Liver (tissue), 9 donors: ENCODE results near the gene PLXND1. TPM values are rescaled to one million over a fixed set of nuclear protein-coding genes. Genes with fewer than 3 reads are reported as not detected.

Source experiments
- DNase-seq: peaks from one replicate; pipeline ENCODE4 v3.0.0-alpha.2; 2017; ENCODE audit warnings: low spot score
- H3K27ac ChIP-seq, 2 donors: one replicate each; pipeline ENCODE4 v1.7.0; 2013; ENCODE audit warnings: inconsistent platforms in 2 of 2, low read length in 2 of 2, control low read depth in 1 of 2, low read depth in 1 of 2, mild to moderate bottlenecking in 1 of 2
- H3K27me3 ChIP-seq, 4 donors: one replicate each; pipeline versions ENCODE4 v1.6.1 to v1.7.0; 2013; ENCODE audit warnings: low read length in 3 of 4, inconsistent platforms in 1 of 4, mild to moderate bottlenecking in 1 of 4, moderate library complexity in 1 of 4; ENCODE audit not compliant: control insufficient read depth in 4 of 4, insufficient read depth in 4 of 4
- H3K36me3 ChIP-seq, 4 donors: one replicate each; pipeline versions ENCODE4 v1.6.1 to v1.7.0; 2013; ENCODE audit warnings: low read length in 3 of 4, mild to moderate bottlenecking in 3 of 4, low read depth in 1 of 4, moderate library complexity in 1 of 4; ENCODE audit not compliant: control insufficient read depth in 4 of 4, insufficient read depth in 3 of 4
- H3K4me1 ChIP-seq, 4 donors: one replicate each; pipeline versions ENCODE4 v1.6.1 to v1.7.0; 2013; ENCODE audit warnings: low read length in 3 of 4, mild to moderate bottlenecking in 3 of 4, moderate library complexity in 1 of 4; ENCODE audit not compliant: control insufficient read depth in 4 of 4, insufficient read depth in 4 of 4
- H3K4me3 ChIP-seq, 3 donors: one replicate each; pipeline versions ENCODE4 v1.6.1 to v1.7.0; 2013; ENCODE audit warnings: low read length in 3 of 3, control low read depth in 1 of 3, low read depth in 1 of 3, mild to moderate bottlenecking in 1 of 3
- H3K9ac ChIP-seq, 2 donors: one replicate each; pipeline ENCODE4 v1.7.0; 2013; ENCODE audit warnings: low read length in 2 of 2, mild to moderate bottlenecking in 2 of 2, moderate library complexity in 2 of 2, control low read depth in 1 of 2, low read depth in 1 of 2
- H3K9me3 ChIP-seq, 4 donors: one replicate each; pipeline versions ENCODE4 v1.6.1 to v1.7.0; 2013; ENCODE audit warnings: low read length in 3 of 4; ENCODE audit not compliant: control insufficient read depth in 4 of 4
- EGR1 ChIP-seq, 2 donors: IDR thresholded peaks; 2 replicates each; pipeline ENCODE4 v1.6.1; 2016 to 2018; ENCODE audit warnings: antibody characterized with exemption in 2 of 2, low read depth in 2 of 2
- FOXA1 ChIP-seq: IDR thresholded peaks from 2 replicates; pipeline ENCODE4 v1.6.1; 2016; ENCODE audit warnings: antibody characterized with exemption
- GABPA ChIP-seq, 2 donors: IDR thresholded peaks in 1 of 2; conservative IDR thresholded peaks in 1 of 2; 2 replicates each; pipeline ENCODE4 v1.6.1; 2016; ENCODE audit warnings: antibody characterized with exemption in 2 of 2, mild to moderate bottlenecking in 1 of 2, moderate library complexity in 1 of 2
- HNF4G ChIP-seq: IDR thresholded peaks from 2 replicates; pipeline ENCODE4 v1.6.1; 2016; ENCODE audit warnings: antibody characterized with exemption
- JUND ChIP-seq, 2 donors: IDR thresholded peaks; 2 replicates each; pipeline ENCODE4 v1.6.1; 2016; ENCODE audit warnings: antibody characterized with exemption in 2 of 2
- RAD21 ChIP-seq, 2 donors: IDR thresholded peaks; 2 replicates each; pipeline ENCODE4 v1.6.1; 2016; ENCODE audit warnings: antibody characterized with exemption in 2 of 2, mild to moderate bottlenecking in 2 of 2
- RXRA ChIP-seq, 2 donors: IDR thresholded peaks; 2 replicates each; pipeline ENCODE4 v1.6.1; 2017 to 2018; ENCODE audit warnings: antibody characterized with exemption in 2 of 2, mild to moderate bottlenecking in 1 of 2
- SP1 ChIP-seq: IDR thresholded peaks from 2 replicates; pipeline ENCODE4 v1.6.1; 2018; ENCODE audit warnings: antibody characterized with exemption, mild to moderate bottlenecking
- YY1 ChIP-seq: IDR thresholded peaks from 2 replicates; pipeline ENCODE4 v1.6.1; 2016; ENCODE audit warnings: antibody characterized with exemption, mild to moderate bottlenecking
- WGBS: extraction: QIAGEN DNeasy Blood & Tissue Kit; methylation state at CpG from one replicate; pipeline ENCODE4 v1.1.7; 2013; 5-methylcytosine and 5-hydroxymethylcytosine counted together
- polyA plus RNA-seq, 2 donors: library from polyadenylated mRNA; stranded (reverse) in 1 of 2; unstranded in 1 of 2; fragments of 200-250 nt in 1 of 2; fragments of >200 nt in 1 of 2; fragmentation: Nextera tagmentation in 1 of 2; extraction: Ambion mirVana in 1 of 2; gene quantifications; one replicate each; pipeline versions ENCODE4 v1.2.1 to v1.2.3, GENCODE V29; 2013 to 2015
- total RNA-seq, 2 donors: library from RNA; depleted of rRNA; stranded (reverse); fragments of >200 nt; gene quantifications; one replicate each; pipeline ENCODE4 v1.2.3, GENCODE V29; 2014
- TF ChIP-seq, protein P1 (sequence below): fragments of 150-350 bp; IDR thresholded peaks from 2 replicates; pipeline ENCODE4 v1.5.1; 2017; ENCODE audit warnings: improper control_type of control experiment, low read depth, low read length; ENCODE audit not compliant: missing input control
- TF ChIP-seq, protein P2 (sequence below): IDR thresholded peaks from 2 replicates; pipeline ENCODE4 v1.6.1; 2016; ENCODE audit warnings: antibody characterized with exemption
- TF ChIP-seq, protein P3 (sequence below): IDR thresholded peaks from 2 replicates; pipeline ENCODE4 v1.6.1; 2016; ENCODE audit warnings: antibody characterized with exemption
- TF ChIP-seq, protein P4 (sequence below): IDR thresholded peaks from 2 replicates; pipeline ENCODE4 v1.6.1; 2016; ENCODE audit warnings: antibody characterized with exemption, mild to moderate bottlenecking
- donor health status: healthy.
- donor health status: healthy.
- donor health status: healthy.
- donor health status: healthy.
- donor health status: healthy.

The PLXND1 gene
- total and polyA plus RNA-seq, 4 donors = 10.4 to 50.2 (median 32.8) TPM

DNA sequence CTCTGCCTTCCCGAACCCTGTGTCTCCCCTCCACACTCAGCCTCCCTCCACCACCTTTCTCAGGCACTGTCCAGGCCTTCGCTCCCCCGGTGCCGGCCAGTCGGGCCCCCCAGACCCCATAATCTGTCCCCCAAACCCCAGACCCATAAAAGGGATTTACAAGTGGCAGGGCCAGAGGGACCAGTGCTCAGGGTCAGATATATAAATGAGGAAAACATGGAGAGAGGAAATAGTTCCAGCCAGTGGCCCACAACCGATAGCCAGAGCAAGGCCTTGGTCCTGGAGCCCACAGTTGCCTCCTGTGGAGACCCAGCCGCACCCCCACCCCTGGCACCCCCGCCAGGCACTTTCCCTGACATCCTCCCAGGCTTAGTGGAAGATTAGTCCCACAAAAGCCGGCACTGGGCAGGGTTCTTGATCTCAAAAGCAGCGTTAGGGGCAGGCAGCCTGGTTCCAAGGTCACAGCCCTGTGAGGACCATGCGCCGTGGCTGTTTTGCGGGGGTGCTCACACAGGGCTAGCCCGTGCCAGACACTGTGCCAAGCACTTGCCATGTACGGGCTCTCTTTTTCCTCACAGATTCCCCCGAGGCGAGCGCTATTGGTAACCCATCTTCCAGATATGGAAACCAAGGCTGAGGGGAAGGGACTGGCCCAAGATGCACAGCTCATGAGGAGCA, 1.1 kb upstream of the PLXND1 start:
- 60% methylated on average over 18 of the region's 18 CpGs for WGBS
- no peaks in the 10 kb centered on the region for H3K27me3 ChIP-seq
- H3K4me3 ChIP-seq = peak overlapping the region; percentile 18 to 63 (median 53)
- H3K36me3 ChIP-seq = no peaks in the 10 kb centered on the region
- no peaks in the 10 kb centered on the region for H3K9me3 ChIP-seq
- H3K4me1 ChIP-seq = peaks cover 3 to 30% (median 11%) of the 10 kb centered on the region in 4 donors
- peak overlapping the region in 1 of 2 donors; percentile 69 for H3K9ac ChIP-seq
- no peak for DNase-seq
- peak overlapping the region; percentile 75 to 79 for H3K27ac ChIP-seq
- TF ChIP-seq, protein P1, sequence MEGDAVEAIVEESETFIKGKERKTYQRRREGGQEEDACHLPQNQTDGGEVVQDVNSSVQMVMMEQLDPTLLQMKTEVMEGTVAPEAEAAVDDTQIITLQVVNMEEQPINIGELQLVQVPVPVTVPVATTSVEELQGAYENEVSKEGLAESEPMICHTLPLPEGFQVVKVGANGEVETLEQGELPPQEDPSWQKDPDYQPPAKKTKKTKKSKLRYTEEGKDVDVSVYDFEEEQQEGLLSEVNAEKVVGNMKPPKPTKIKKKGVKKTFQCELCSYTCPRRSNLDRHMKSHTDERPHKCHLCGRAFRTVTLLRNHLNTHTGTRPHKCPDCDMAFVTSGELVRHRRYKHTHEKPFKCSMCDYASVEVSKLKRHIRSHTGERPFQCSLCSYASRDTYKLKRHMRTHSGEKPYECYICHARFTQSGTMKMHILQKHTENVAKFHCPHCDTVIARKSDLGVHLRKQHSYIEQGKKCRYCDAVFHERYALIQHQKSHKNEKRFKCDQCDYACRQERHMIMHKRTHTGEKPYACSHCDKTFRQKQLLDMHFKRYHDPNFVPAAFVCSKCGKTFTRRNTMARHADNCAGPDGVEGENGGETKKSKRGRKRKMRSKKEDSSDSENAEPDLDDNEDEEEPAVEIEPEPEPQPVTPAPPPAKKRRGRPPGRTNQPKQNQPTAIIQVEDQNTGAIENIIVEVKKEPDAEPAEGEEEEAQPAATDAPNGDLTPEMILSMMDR = no peak
- TF ChIP-seq, protein P2, sequence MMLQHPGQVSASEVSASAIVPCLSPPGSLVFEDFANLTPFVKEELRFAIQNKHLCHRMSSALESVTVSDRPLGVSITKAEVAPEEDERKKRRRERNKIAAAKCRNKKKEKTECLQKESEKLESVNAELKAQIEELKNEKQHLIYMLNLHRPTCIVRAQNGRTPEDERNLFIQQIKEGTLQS = no peak

DNA sequence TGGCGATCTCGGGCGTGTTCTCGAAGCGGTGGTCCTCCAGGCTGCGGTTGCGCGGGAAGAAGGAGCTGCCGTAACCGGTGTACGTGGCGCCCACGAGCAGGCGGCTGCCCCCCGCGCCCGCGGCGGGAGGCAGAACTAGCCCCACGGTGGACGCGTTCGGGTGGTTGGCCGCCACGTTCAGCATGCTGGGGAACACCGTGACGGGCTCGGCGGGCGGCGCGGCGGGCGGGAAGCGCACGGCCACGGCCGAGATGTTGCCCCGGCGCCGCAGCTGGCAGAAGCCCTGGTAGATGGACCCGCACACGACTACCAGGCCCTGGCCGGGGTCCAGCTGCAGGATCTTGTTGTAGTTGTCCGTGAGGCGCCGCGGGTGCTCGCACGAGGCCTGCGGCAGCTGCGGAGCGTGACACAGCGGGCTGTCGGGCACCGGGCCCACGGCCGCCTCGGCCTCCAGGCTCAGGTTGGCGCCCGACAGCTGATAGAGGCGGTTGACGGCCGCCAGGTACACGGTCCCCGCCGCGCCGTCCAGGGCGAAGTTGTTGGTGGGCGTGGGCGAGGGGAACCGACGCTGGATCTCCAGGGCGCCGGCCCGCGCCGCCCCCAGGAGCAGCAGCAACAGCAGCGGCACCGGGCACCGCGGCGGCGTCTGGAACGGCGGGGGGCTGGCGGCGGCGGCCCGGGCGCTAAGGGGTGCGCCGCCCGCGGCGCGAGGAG, 397 bp downstream of the PLXND1 start:
- Histone ChIP-seq H3K4me1 (peaks cover 1 to 38% (median 13%) of the 10 kb centered on the region in 4 donors), H3K9me3 (no peaks in the 10 kb centered on the region), H3K27ac (peak overlapping the region; percentile 67 to 76), H3K27me3 (no peaks in the 10 kb centered on the region), H3K36me3 (no peaks in the 10 kb centered on the region), H3K4me3 (peak overlapping the region in 2 of 3 donors; percentile 45 to 63), H3K9ac (no peak overlapping the region)
- no peak for DNase-seq
- 3% methylated on average over 98 of the region's 98 CpGs for WGBS
- TF ChIP-seq, protein P2 = no peak
- TF ChIP-seq SP1 = no peak
- TF ChIP-seq HNF4G = no peak
- TF ChIP-seq, protein P1 = no peak
- TF ChIP-seq YY1 = no peak
- TF ChIP-seq JUND (IDR thresholded peaks at IDR 0.05) = no peak
- TF ChIP-seq, protein P3, sequence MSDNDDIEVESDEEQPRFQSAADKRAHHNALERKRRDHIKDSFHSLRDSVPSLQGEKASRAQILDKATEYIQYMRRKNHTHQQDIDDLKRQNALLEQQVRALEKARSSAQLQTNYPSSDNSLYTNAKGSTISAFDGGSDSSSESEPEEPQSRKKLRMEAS = no peak
- TF ChIP-seq, protein P4, sequence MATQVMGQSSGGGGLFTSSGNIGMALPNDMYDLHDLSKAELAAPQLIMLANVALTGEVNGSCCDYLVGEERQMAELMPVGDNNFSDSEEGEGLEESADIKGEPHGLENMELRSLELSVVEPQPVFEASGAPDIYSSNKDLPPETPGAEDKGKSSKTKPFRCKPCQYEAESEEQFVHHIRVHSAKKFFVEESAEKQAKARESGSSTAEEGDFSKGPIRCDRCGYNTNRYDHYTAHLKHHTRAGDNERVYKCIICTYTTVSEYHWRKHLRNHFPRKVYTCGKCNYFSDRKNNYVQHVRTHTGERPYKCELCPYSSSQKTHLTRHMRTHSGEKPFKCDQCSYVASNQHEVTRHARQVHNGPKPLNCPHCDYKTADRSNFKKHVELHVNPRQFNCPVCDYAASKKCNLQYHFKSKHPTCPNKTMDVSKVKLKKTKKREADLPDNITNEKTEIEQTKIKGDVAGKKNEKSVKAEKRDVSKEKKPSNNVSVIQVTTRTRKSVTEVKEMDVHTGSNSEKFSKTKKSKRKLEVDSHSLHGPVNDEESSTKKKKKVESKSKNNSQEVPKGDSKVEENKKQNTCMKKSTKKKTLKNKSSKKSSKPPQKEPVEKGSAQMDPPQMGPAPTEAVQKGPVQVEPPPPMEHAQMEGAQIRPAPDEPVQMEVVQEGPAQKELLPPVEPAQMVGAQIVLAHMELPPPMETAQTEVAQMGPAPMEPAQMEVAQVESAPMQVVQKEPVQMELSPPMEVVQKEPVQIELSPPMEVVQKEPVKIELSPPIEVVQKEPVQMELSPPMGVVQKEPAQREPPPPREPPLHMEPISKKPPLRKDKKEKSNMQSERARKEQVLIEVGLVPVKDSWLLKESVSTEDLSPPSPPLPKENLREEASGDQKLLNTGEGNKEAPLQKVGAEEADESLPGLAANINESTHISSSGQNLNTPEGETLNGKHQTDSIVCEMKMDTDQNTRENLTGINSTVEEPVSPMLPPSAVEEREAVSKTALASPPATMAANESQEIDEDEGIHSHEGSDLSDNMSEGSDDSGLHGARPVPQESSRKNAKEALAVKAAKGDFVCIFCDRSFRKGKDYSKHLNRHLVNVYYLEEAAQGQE = no peak
- no peak for TF ChIP-seq GABPA (IDR thresholded peaks at IDR 0.05 in 1 of 2, conservative IDR thresholded peaks at IDR 0.05 in 1 of 2)
- no peak for TF ChIP-seq FOXA1
- TF ChIP-seq EGR1 (IDR thresholded peaks at IDR 0.05; ENCODE audit: low read depth in 2 of 2) = no peak
- no peak for TF ChIP-seq RXRA (IDR thresholded peaks at IDR 0.05)
- TF ChIP-seq RAD21 (IDR thresholded peaks at IDR 0.05) = no peak
